Neural progenitor cell (in vitro differentiated cells): ENCODE data around the gene OPTC. TPM values are rescaled to one million over a fixed set of nuclear protein-coding genes. Genes with fewer than 3 reads are reported as not detected.
A peak's percentile ranks its signal among the peaks of the same experiment; 100 is the strongest.

ENCODE experiments used
- DNase-seq: peaks from one replicate; pipeline ENCODE4 v3.0.0-alpha.2; 2016; ENCODE audit warnings: low spot score
- H2AFZ ChIP-seq: fragments of 200-600 bp; sonication (generic); replicated peaks from 2 replicates; pipeline ENCODE4 v1.6.1; 2016; ENCODE audit warnings: antibody characterized with exemption
- H3F3A ChIP-seq: fragments of 200-600 bp; sonication (generic); 2 replicates; pipeline ENCODE4 v1.6.1; 2016; ENCODE audit warnings: antibody characterized with exemption, low read depth
- H3K27ac ChIP-seq: fragments of 200-600 bp; sonication (generic); 2 replicates; pipeline ENCODE4 v1.5.1; 2016; ENCODE audit warnings: mild to moderate bottlenecking
- H3K27me3 ChIP-seq: fragments of 200-600 bp; sonication (generic); 2 replicates; pipeline ENCODE4 v1.6.1; 2016; ENCODE audit warnings: mild to moderate bottlenecking, moderate library complexity
- H3K36me3 ChIP-seq: fragments of 200-600 bp; sonication (generic); 2 replicates; pipeline ENCODE4 v1.5.1; 2016
- H3K4me1 ChIP-seq: fragments of 200-600 bp; sonication (generic); 2 replicates; pipeline ENCODE4 v1.6.1; 2016; ENCODE audit warnings: mixed run types
- H3K4me2 ChIP-seq: fragments of 200-600 bp; sonication (generic); 2 replicates; pipeline ENCODE4 v1.6.1; 2016
- H3K4me3 ChIP-seq: fragments of 200-600 bp; sonication (generic); 2 replicates; pipeline ENCODE4 v1.5.1; 2016
- H3K79me2 ChIP-seq: fragments of 200-600 bp; sonication (generic); 2 replicates; pipeline ENCODE4 v1.6.1; 2016; ENCODE audit warnings: low read depth
- H3K9ac ChIP-seq: fragments of 200-600 bp; sonication (generic); 2 replicates; pipeline ENCODE4 v1.6.1; 2016
- H3K9me3 ChIP-seq: fragments of 200-600 bp; sonication (generic); 2 replicates; pipeline ENCODE4 v1.5.1; 2016; ENCODE audit warnings: low read depth
- H4K20me1 ChIP-seq: fragments of 200-600 bp; sonication (generic); 2 replicates; pipeline ENCODE4 v1.6.1; 2016; ENCODE audit warnings: low read depth
- H3K27ac Mint-ChIP-seq: 3 replicates; pipeline ENCODE4 v1.8.0; 2021; ENCODE audit warnings: mixed read lengths
- H3K27me3 Mint-ChIP-seq: 2 replicates; pipeline ENCODE4 v1.8.0; 2022; ENCODE audit warnings: low read depth, mild to moderate bottlenecking, inconsistent platforms, moderate library complexity, mixed read lengths; ENCODE audit not compliant: insufficient read depth
- H3K36me3 Mint-ChIP-seq: 3 replicates; pipeline ENCODE4 v1.8.0; 2021; ENCODE audit warnings: mixed read lengths
- H3K4me1 Mint-ChIP-seq: 3 replicates; pipeline ENCODE4 v1.8.0; 2021; ENCODE audit warnings: mixed read lengths
- H3K4me3 Mint-ChIP-seq: 3 replicates; pipeline ENCODE4 v1.8.0; 2021; ENCODE audit warnings: mild to moderate bottlenecking, moderate library complexity, mixed read lengths
- H3K9me3 Mint-ChIP-seq: 3 replicates; pipeline ENCODE4 v1.8.0; 2020; ENCODE audit warnings: mixed read lengths
- CTCF ChIP-seq: fragments of 200-600 bp; sonication (generic); IDR thresholded peaks from 2 replicates; pipeline ENCODE4 v1.5.1; 2017; ENCODE audit warnings: antibody characterized with exemption, mild to moderate bottlenecking
- EZH2 ChIP-seq: fragments of 200-600 bp; sonication (generic); IDR thresholded peaks from 2 replicates; pipeline ENCODE4 v1.6.1; 2017; ENCODE audit warnings: antibody characterized with exemption, mild to moderate bottlenecking, moderate library complexity
- EZH2phosphoT487 ChIP-seq: fragments of 200-600 bp; sonication (generic); IDR thresholded peaks from 2 replicates; pipeline ENCODE4 v1.6.1; 2017; ENCODE audit warnings: antibody characterized with exemption
- total RNA-seq: library from RNA; depleted of rRNA; stranded (reverse); fragments of >200 nt; gene quantifications from 2 replicates; pipeline ENCODE4 v1.2.3, GENCODE V29; 2015; ENCODE audit warnings: low replicate concordance

The OPTC gene
- total RNA-seq, 1 donor from 2014 or later = not detected

GRCh38 chr1:203500279-203500678 is 6.3 kb downstream of the OPTC start:
- H3K9ac ChIP-seq = no peak overlapping the region
- no peak for TF ChIP-seq CTCF
- no peak for TF ChIP-seq EZH2phosphoT487
- TF ChIP-seq EZH2 = no peak
- H3K9me3 Mint-ChIP-seq = peaks cover 2% of the 10 kb centered on the region
- no peaks in the 10 kb centered on the region for H3F3A ChIP-seq
- H3K9me3 ChIP-seq = no peaks in the 10 kb centered on the region
- H3K4me1 Mint-ChIP-seq = peaks cover 7% of the 10 kb centered on the region
- no peaks in the 10 kb centered on the region for H3K79me2 ChIP-seq
- H3K36me3 ChIP-seq = no peaks in the 10 kb centered on the region
- no peak overlapping the region for H3K27ac ChIP-seq
- peaks cover 27% of the 10 kb centered on the region for H3K27me3 Mint-ChIP-seq
- H3K27ac Mint-ChIP-seq = no peak overlapping the region
- H3K36me3 Mint-ChIP-seq = peaks cover 2% of the 10 kb centered on the region
- no peaks in the 10 kb centered on the region for H3K27me3 ChIP-seq
- H3K4me3 Mint-ChIP-seq = peak overlapping the region; percentile 57
- H3K4me1 ChIP-seq = no peaks in the 10 kb centered on the region
- H3K4me2 ChIP-seq = no peak overlapping the region
- no peaks in the 10 kb centered on the region for H4K20me1 ChIP-seq
- DNase-seq = no peak
- H2AFZ ChIP-seq = no peak overlapping the region
- no peak overlapping the region for H3K4me3 ChIP-seq

DNA sequence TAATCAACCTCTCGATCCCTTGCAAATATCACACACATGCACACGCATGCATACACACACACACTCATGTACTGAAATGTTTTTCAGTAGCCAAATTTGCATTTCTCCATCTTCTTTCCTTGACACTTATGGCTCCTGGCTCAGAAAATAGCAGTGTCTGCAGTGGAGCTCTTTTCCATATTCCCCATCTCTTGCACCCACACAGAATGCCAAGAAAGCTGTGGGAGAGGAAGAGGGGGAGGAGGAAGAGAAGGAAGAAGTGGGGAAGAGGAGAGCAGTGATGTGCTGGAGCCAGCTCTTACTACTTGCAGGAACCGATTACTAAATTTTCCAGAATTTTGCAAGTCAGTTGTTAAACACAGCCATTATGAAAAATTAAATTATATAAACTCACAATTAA is 9.9 kb downstream of the OPTC start:
- Histone ChIP-seq H3K9ac (no peak overlapping the region), H3K4me1 (peaks cover 26% of the 10 kb centered on the region), H3K27me3 (no peaks in the 10 kb centered on the region), H3K9me3 (no peaks in the 10 kb centered on the region), H3K4me2 (no peak overlapping the region), H3F3A (peaks cover 2% of the 10 kb centered on the region), H3K36me3 (no peaks in the 10 kb centered on the region), H3K27ac (no peak overlapping the region), H3K4me3 (no peak overlapping the region), H4K20me1 (no peaks in the 10 kb centered on the region), H2AFZ (no peak overlapping the region), H3K79me2 (no peaks in the 10 kb centered on the region)
- no peak for TF ChIP-seq EZH2phosphoT487
- no peak for TF ChIP-seq EZH2
- no peak for TF ChIP-seq CTCF
- H3K27me3 Mint-ChIP-seq = peaks cover 15% of the 10 kb centered on the region
- DNase-seq = no peak
- H3K4me1 Mint-ChIP-seq = peaks cover 34% of the 10 kb centered on the region
- peaks cover 2% of the 10 kb centered on the region for H3K36me3 Mint-ChIP-seq
- H3K4me3 Mint-ChIP-seq = no peak overlapping the region
- peaks cover 2% of the 10 kb centered on the region for H3K9me3 Mint-ChIP-seq
- H3K27ac Mint-ChIP-seq = no peak overlapping the region

- peak overlapping the region; percentile 20 for H2AFZ ChIP-seq
- peaks cover 2% of the 10 kb centered on the region for H3K36me3 Mint-ChIP-seq
- H3K4me2 ChIP-seq = no peak overlapping the region
- peaks cover 30% of the 10 kb centered on the region for H3K4me1 ChIP-seq
- no peaks in the 10 kb centered on the region for H3K9me3 ChIP-seq
- no peaks in the 10 kb centered on the region for H3K27me3 ChIP-seq
- H3K4me3 ChIP-seq = no peak overlapping the region
- DNase-seq = peak; percentile 91
- TF ChIP-seq CTCF (peak; percentile 92), EZH2 (no peak)
- H3K36me3 ChIP-seq = no peaks in the 10 kb centered on the region
- H3K27me3 Mint-ChIP-seq = peaks cover 15% of the 10 kb centered on the region
- no peaks in the 10 kb centered on the region for H3K79me2 ChIP-seq
- no peak overlapping the region for H3K4me3 Mint-ChIP-seq
- no peak overlapping the region for H3K27ac ChIP-seq
- H3F3A ChIP-seq = peaks cover 10% of the 10 kb centered on the region
- H3K27ac Mint-ChIP-seq = no peak overlapping the region
- H4K20me1 ChIP-seq = no peaks in the 10 kb centered on the region
- H3K9me3 Mint-ChIP-seq = peaks cover 2% of the 10 kb centered on the region
- no peak overlapping the region for H3K9ac ChIP-seq
- peaks cover 42% of the 10 kb centered on the region for H3K4me1 Mint-ChIP-seq
Measured at GRCh38 chr1:203504400-203505250, 10.7 kb downstream of the OPTC start.
